Common myeloid progenitor, CD34-positive (primary cell): ENCODE results near the gene RASAL1.

Experiments used
- CTCF ChIA-PET: fragments of 350-600 bp; sonication (Branson Sonifier 250); formaldehyde crosslinking; loops from one replicate; lab custom pipeline; 2021; ENCODE audit warnings: antibody characterized with exemption; lab: Charles Lee
- POLR2A ChIA-PET: fragments of 350-600 bp; sonication (Branson Sonifier 250); formaldehyde crosslinking; loops from one replicate; lab custom pipeline; 2021; ENCODE audit warnings: antibody characterized with exemption; lab: Charles Lee
- DNase-seq, 3 donors: peaks; one replicate each; pipeline versions ENCODE4 v3.0.0 to v3.0.0-alpha.2; 2013
- H3K27ac ChIP-seq, 2 experiments: 1 replicate in 1 of 2; 2 replicates in 1 of 2; pipeline ENCODE4 v1.7.0; 2013; ENCODE audit warnings: inconsistent platforms in 2 of 2, low read length in 2 of 2, mild to moderate bottlenecking in 2 of 2, low read depth in 1 of 2, moderate library complexity in 1 of 2; ENCODE audit not compliant: severe bottlenecking in 2 of 2, insufficient read depth in 1 of 2, poor library complexity in 1 of 2
- H3K27me3 ChIP-seq, 5 experiments: replicated peaks in 2 of 5; 1 replicate in 3 of 5; 2 replicates in 2 of 5; pipeline versions ENCODE4 v1.6.1 to v1.7.0; 2013; ENCODE audit warnings: low read length in 4 of 5, mild to moderate bottlenecking in 2 of 5, moderate library complexity in 2 of 5, inconsistent platforms in 1 of 5; ENCODE audit not compliant: insufficient read depth in 5 of 5, control insufficient read depth in 4 of 5
- H3K36me3 ChIP-seq, 4 experiments: 1 replicate in 2 of 4; 2 replicates in 2 of 4; pipeline versions ENCODE4 v1.6.1 to v1.7.0; 2013; ENCODE audit warnings: low read length in 3 of 4, control low read depth in 1 of 4, mild to moderate bottlenecking in 1 of 4; ENCODE audit not compliant: control insufficient read depth in 4 of 4, insufficient read depth in 4 of 4
- H3K4me1 ChIP-seq, 4 experiments: 1 replicate in 3 of 4; 2 replicates in 1 of 4; pipeline versions ENCODE4 v1.6.1 to v1.7.1; 2013; ENCODE audit warnings: low read length in 3 of 4, mild to moderate bottlenecking in 3 of 4, control low read depth in 1 of 4, inconsistent platforms in 1 of 4, moderate library complexity in 1 of 4; ENCODE audit not compliant: control insufficient read depth in 4 of 4, insufficient read depth in 4 of 4; ENCODE audit errors: control extremely low read depth in 1 of 4
- H3K4me3 ChIP-seq, 7 experiments: 1 replicate in 4 of 7; 2 replicates in 3 of 7; pipeline versions ENCODE4 v1.5.1 to v1.7.0; 2013; ENCODE audit warnings: mild to moderate bottlenecking in 7 of 7, low read length in 6 of 7, moderate library complexity in 6 of 7, inconsistent platforms in 2 of 7, low read depth in 2 of 7, control low read depth in 1 of 7; ENCODE audit not compliant: insufficient read depth in 4 of 7, control insufficient read depth in 1 of 7; ENCODE audit errors: extremely low read depth in 1 of 7
- H3K9me3 ChIP-seq, 5 experiments: 1 replicate in 4 of 5; 2 replicates in 1 of 5; pipeline versions ENCODE4 v1.6.1 to v1.7.1; 2013; ENCODE audit warnings: low read length in 4 of 5, mild to moderate bottlenecking in 2 of 5, inconsistent platforms in 1 of 5, low read depth in 1 of 5, moderate library complexity in 1 of 5; ENCODE audit not compliant: control insufficient read depth in 4 of 5, insufficient read depth in 2 of 5; ENCODE audit errors: control extremely low read depth in 1 of 5
- WGBS: methylation state at CpG from one replicate; pipeline ENCODE4 v1.1.5; 2013; ENCODE audit not compliant: insufficient coverage; 5-methylcytosine and 5-hydroxymethylcytosine counted together

The RASAL1 gene

GRCh38 chr12:113113397-113113796 lies 22.2 kb downstream of the RASAL1 start:
- no peaks in the 10 kb centered on the region for H3K9me3 ChIP-seq
- no peak overlapping the region for H3K4me3 ChIP-seq
- H3K36me3 ChIP-seq: no peaks in the 10 kb centered on the region
- no peak for DNase-seq
- H3K4me1 ChIP-seq: no peaks in the 10 kb centered on the region
- WGBS: 97% methylated on average over 2 of the region's 2 CpGs
- POLR2A ChIA-PET: no interaction called here
- CTCF ChIA-PET: interaction anchor here (1.6 kb wide), 2 partner anchors 17 to 21 kb away, joined by 3 read pairs; no protein-coding TSS in a partner anchor
- no peaks in the 10 kb centered on the region for H3K27me3 ChIP-seq
- no peak overlapping the region for H3K27ac ChIP-seq

- POLR2A ChIA-PET: no interaction called here
- WGBS: 85% methylated on average over 39 of the region's 39 CpGs
- no peaks in the 10 kb centered on the region for H3K27me3 ChIP-seq
Observed at GRCh38 chr12:113112043-113112899, 23.3 kb downstream of the RASAL1 start.

GRCh38 chr12:113111247-113111646 lies 24.3 kb downstream of the RASAL1 start:
- POLR2A ChIA-PET: no interaction called here
- H3K4me1 ChIP-seq: peaks cover 0 to 5% (median under 1%) of the 10 kb centered on the region in 4 experiments
- no peaks in the 10 kb centered on the region for H3K27me3 ChIP-seq
- DNase-seq: no peak
- CTCF ChIA-PET: interaction anchor here (1.4 to 1.8 kb wide), 2 partner anchors 10 to 20 kb away, joined by 3 to 5 read pairs; no protein-coding TSS in a partner anchor
- 75% methylated on average over 1 of the region's 3 CpGs for WGBS
- no peaks in the 10 kb centered on the region for H3K36me3 ChIP-seq
- H3K27ac ChIP-seq: no peak overlapping the region
- no peaks in the 10 kb centered on the region for H3K9me3 ChIP-seq
- H3K4me3 ChIP-seq: no peak overlapping the region

More at GRCh38 chr12:113112043-113112899, 23.3 kb downstream of the RASAL1 start:
- Histone ChIP-seq H3K36me3 (no peaks in the 10 kb centered on the region), H3K9me3 (no peaks in the 10 kb centered on the region), H3K4me1 (peaks cover 0 to under 1% (median 0%) of the 10 kb centered on the region in 4 experiments), H3K4me3 (no peak overlapping the region), H3K27ac (no peak overlapping the region)
- DNase-seq: no peak
- CTCF ChIA-PET: interaction anchor here (0.8 to 1.8 kb wide), 4 partner anchors 9 to 22 kb away, joined by 3 to 5 read pairs (median 3); no protein-coding TSS in a partner anchor

- WGBS: 69% methylated on average over 6 of the region's 7 CpGs
- CTCF ChIA-PET: interaction anchor here (0.8 to 3.2 kb wide), 4 partner anchors 11 to 62 kb away, joined by 4 to 7 read pairs (median 4); no protein-coding TSS in a partner anchor
- DNase-seq: no peak
Observed at GRCh38 chr12:113109872-113110599, 25.5 kb downstream of the RASAL1 start.

GRCh38 chr12:113109360-113109759 lies 26.2 kb downstream of the RASAL1 start:
- CTCF ChIA-PET: interaction anchor here (0.8 to 3.2 kb wide), 4 partner anchors 11 to 61 kb away, joined by 3 to 7 read pairs (median 4); no protein-coding TSS in a partner anchor

More at GRCh38 chr12:113109872-113110599, 25.5 kb downstream of the RASAL1 start:
- POLR2A ChIA-PET: no interaction called here
- Histone ChIP-seq H3K27ac (no peak overlapping the region), H3K9me3 (no peaks in the 10 kb centered on the region), H3K27me3 (no peaks in the 10 kb centered on the region), H3K36me3 (no peaks in the 10 kb centered on the region), H3K4me3 (no peak overlapping the region), H3K4me1 (peaks cover 0 to 5% (median under 1%) of the 10 kb centered on the region in 4 experiments)

GRCh38 chr12:113108308-113108707 lies 27.3 kb downstream of the RASAL1 start:
- POLR2A ChIA-PET: no interaction called here

More at GRCh38 chr12:113109360-113109759, 26.2 kb downstream of the RASAL1 start:
- Histone ChIP-seq H3K4me1 (peaks cover 0 to 5% (median under 1%) of the 10 kb centered on the region in 4 experiments), H3K36me3 (no peaks in the 10 kb centered on the region), H3K9me3 (no peaks in the 10 kb centered on the region), H3K4me3 (no peak overlapping the region), H3K27ac (no peak overlapping the region), H3K27me3 (no peaks in the 10 kb centered on the region)
- DNase-seq: no peak
- 98% methylated on average over 4 of the region's 5 CpGs for WGBS
- POLR2A ChIA-PET: no interaction called here

More at GRCh38 chr12:113108308-113108707, 27.3 kb downstream of the RASAL1 start:
- no peaks in the 10 kb centered on the region for H3K9me3 ChIP-seq
- no peak overlapping the region for H3K4me3 ChIP-seq
- H3K36me3 ChIP-seq: no peaks in the 10 kb centered on the region
- peaks cover 0 to 7% (median 6%) of the 10 kb centered on the region in 4 experiments for H3K4me1 ChIP-seq
- DNase-seq: no peak
- 94% methylated on average over 3 of the region's 4 CpGs for WGBS
- CTCF ChIA-PET: interaction anchor here (1.6 to 3.2 kb wide), 2 partner anchors 59 to 60 kb away, joined by 3 to 7 read pairs; no protein-coding TSS in a partner anchor
- H3K27me3 ChIP-seq: peaks cover 0 to 8% (median 1%) of the 10 kb centered on the region in 5 experiments
- H3K27ac ChIP-seq: no peak overlapping the region
